ENCODE measurements around the gene FSCN2. TPM values are rescaled to one million over a fixed set of nuclear protein-coding genes. Genes with fewer than 3 reads are reported as not detected.

The FSCN2 gene
- total RNA-seq, 1 donor from 2014 or later: 0.19 TPM

- intact Hi-C loops (cut with DNase I): no loop called here
- DNase-seq (ENCODE audit: missing footprints): peak; percentile 50
- no peak for ATAC-seq
Observed at GRCh38 chr17:81558115-81558468, 29.9 kb downstream of the FSCN2 start.

DNA sequence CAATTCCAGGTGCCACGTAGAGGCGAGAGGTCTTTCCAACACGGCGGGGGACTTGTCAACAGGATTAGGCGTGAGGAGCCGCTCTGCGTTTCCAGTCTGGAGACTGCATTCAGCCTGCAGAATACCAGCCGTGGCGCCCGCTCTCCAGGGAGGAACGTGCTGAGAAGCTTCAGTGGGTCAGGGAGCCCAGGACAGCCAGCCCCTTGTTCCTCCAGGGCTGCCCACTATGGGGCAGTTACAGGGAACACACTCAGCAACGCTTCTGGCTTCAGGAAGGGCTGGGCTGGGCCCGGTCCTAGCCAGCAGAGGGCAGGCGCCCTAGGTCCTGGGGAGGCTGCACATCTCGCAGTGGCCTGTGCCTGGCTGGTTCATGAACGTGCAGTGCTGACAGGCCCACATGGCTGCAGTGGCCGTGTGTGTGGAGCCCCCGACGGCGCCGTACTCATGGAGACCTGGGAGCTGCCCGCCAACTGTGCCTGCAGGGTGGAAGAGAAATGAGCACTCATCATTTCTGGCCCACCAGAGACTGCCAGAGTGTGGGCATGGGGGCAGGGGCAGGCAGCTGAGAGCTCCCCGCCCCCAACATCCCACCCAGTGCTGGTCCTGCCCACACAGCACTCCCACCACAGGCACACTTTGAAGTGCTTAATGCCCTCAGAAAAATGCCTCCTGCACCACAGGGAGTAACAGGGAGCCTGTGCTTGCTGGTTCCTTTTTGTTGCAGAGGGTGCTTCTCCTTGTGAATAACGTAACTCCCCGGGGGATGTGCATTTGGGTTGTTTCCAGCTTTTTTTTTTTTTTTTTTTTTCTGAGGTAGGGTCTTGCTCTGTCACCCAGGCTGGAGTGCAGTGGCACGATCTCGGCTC, 31.0 kb downstream of the FSCN2 start:
- DNase-seq (ENCODE audit: missing footprints): peak; percentile 68
- intact Hi-C loops (cut with DNase I): no loop called here
- peak; percentile 70 for ATAC-seq

DNA sequence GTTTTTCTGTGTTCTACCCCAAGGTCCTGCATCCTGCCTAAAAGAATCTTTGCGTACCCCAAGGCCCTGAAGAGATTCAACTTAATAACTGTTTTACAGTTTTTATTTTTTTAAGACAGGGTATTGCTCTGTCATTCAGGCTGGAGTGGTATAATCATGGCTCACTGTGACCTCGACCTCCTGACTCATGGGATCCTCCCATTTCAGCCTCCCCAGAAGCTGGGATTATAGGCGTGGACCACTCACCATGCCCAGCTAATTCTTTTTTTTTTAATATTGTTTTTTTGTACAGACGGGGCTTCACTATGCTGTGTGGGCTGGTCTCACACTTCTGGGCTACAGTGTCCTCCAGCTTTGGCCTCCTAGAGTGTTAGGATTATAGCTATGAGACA, 33.3 kb downstream of the FSCN2 start:
- DNase-seq (ENCODE audit: missing footprints) (no peak), ATAC-seq (no peak)

GRCh38 chr17:81563861-81564586, 35.8 kb downstream of the FSCN2 start:
- DNase-seq (ENCODE audit: missing footprints) (peak; percentile 21), ATAC-seq (no peak)
- intact Hi-C loops (cut with DNase I): no loop called here

More for the DNA sequence above, 33.3 kb downstream of the FSCN2 start:
- intact Hi-C loops (cut with DNase I): no loop called here

- intact Hi-C loops (cut with DNase I): loop anchor here (5.0 kb wide), 1 partner anchor 38 kb away; no protein-coding TSS in a partner anchor
- DNase-seq (ENCODE audit: missing footprints) (peak; percentile 26), ATAC-seq (no peak)
Observed at GRCh38 chr17:81564778-81565177, 36.6 kb downstream of the FSCN2 start.

GRCh38 chr17:81565231-81565630, 37.1 kb downstream of the FSCN2 start:
- intact Hi-C loops (cut with DNase I): loop anchor here (5.0 kb wide), 1 partner anchor 37 kb away; no protein-coding TSS in a partner anchor
- no peak for ATAC-seq
- DNase-seq (ENCODE audit: missing footprints): peak; percentile 50

DNA sequence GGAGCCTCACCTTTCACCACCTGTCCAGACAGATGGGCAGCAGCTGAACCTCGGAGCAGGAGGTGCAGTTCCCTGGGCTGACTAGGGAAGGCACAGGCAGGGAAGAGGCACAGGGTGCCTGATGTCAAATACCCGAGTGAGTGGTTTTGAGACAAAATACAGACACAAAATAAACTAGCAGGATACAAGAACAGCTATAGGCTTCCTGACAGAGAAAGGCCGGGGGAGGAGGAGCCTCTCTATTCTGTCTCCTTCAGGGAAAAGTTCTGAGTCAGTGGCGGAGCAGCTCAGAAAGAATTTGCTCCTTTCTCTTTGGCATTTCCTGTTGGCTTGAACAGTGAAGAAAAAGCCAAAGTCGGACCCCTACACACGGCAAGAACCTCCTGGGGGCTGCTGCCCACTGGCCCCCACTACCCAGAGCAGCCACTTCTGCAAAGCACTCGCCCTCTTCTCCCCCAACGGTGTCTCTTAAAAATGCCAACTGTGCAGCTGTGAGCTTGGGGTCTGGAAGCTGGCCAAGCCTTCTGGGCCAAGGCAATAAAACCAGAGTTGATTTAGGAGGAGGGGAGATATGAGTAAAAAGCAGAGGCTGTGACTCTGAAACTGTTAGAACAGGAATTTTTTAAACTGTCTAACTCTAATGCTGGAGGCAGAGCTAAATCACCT, 38.4 kb downstream of the FSCN2 start:
- DNase-seq (ENCODE audit: missing footprints) (peak; percentile 80), ATAC-seq (peak; percentile 52)
- intact Hi-C loops (cut with DNase I): loop anchor here (5.0 kb wide), 1 partner anchor 36 kb away; no protein-coding TSS in a partner anchor

DNA sequence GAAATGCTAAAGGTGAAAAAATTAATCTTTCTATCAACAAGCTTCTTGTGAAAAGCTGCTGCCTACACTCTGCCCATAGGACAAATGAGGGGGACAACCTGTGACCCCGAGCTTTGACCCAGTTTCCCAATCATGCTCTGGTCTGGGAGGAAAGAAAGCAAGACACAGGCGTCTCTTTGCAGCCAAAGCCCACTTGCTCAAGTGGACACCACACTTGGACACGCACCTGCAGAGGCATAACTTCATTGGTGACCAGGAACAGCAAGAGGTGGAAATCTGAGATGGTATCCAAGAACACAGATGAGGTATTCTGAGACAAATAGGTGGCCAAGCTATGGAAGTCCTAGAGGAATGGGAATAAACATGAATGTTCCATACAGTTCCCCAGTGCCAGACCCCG, 39.0 kb downstream of the FSCN2 start:
- DNase-seq (ENCODE audit: missing footprints): no peak
- no peak for ATAC-seq
- intact Hi-C loops (cut with DNase I): loop anchor here (5.0 kb wide), 1 partner anchor 35 kb away; no protein-coding TSS in a partner anchor

- intact Hi-C loops (cut with DNase I): loop anchor here (5.0 kb wide), 1 partner anchor 34 kb away; no protein-coding TSS in a partner anchor
- peak; percentile 45 for DNase-seq (ENCODE audit: missing footprints)
- no peak for ATAC-seq
Observed at GRCh38 chr17:81568416-81568815, 40.2 kb downstream of the FSCN2 start.

- no peak for ATAC-seq
- intact Hi-C loops (cut with DNase I): loop anchor here (5.0 kb wide), 1 partner anchor 32 kb away; no protein-coding TSS in a partner anchor
- no peak for DNase-seq (ENCODE audit: missing footprints)
Observed at GRCh38 chr17:81569986-81570514, 41.9 kb downstream of the FSCN2 start.

DNA sequence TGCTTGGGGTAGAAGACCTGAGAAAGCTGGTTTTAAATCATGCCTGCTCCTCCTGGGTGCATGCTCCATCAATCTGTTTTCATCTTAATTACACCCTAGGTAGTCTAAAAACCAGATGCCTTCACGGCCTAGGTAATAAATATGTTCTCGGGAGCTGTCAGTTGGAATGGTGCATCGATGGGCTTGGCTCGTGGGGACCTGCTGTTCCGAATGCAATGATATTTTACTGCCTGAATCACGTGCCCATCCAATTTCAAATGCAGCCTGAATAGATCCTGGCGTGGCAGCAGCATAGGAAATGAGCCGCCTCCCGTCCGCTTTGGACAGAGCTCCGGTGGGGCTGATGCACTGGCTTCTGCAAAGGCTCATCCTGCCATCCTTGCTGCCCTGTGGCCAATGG, 42.8 kb downstream of the FSCN2 start:
- ATAC-seq (no peak), DNase-seq (ENCODE audit: missing footprints) (no peak)
- intact Hi-C loops (cut with DNase I): no loop called here

DNA sequence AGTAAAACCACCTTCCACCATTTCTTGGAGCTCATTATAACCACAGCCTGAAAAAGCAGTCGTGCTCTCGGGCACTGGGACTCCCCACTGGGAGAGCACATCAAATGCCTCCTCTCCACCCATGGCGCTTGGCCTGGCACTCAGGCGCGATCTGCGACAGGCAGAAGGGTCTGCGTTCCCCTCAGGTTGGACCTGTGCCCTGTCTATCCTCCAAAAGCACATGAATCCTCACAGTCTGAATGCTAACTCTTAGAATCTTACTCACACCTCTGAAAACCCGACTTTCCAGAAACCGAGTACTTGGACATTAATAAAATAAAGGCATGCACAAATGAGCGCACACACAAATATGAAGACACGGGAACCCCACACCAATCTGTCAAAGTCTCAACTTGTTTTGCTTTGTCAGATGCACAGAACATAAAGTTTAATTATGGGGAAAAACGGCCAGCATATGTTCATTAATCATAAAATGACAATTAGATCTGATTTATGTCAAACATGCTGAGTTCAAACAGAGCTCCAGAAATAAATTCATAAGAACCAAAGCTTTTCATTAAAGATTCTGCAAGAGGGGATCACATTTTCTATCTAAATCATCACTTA, 44.5 kb downstream of the FSCN2 start:
- no peak for ATAC-seq
- no peak for DNase-seq (ENCODE audit: missing footprints)
- intact Hi-C loops (cut with DNase I): no loop called here

- DNase-seq (ENCODE audit: missing footprints): no peak
- intact Hi-C loops (cut with DNase I): no loop called here
- no peak for ATAC-seq
Observed at GRCh38 chr17:81573794-81574642, 45.8 kb downstream of the FSCN2 start.

- ATAC-seq: no peak
- DNase-seq (ENCODE audit: missing footprints): no peak
- intact Hi-C loops (cut with DNase I): no loop called here
Observed at GRCh38 chr17:81574643-81574956, 46.4 kb downstream of the FSCN2 start.

DNA sequence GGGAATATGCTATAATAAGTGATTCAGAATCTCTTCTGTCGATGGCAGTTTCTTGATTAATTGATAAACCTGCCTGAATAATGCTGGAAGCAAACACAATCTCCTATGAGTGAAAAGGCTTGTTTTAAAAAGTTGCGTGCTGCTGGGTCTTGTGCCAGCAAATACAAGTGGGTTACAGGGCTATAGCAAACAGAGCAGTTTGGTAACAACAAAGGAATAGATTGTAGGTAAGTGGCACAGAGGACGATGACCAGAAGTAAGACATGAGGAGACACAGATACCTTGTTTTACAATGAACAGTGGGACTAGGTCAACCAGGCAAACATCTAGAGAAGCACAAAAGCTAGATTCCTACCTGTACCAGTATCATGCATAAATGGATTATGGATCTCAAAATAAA, 47.7 kb downstream of the FSCN2 start:
- DNase-seq (ENCODE audit: missing footprints): no peak
- no peak for ATAC-seq
- intact Hi-C loops (cut with DNase I): no loop called here

GRCh38 chr17:81576621-81577277, 48.6 kb downstream of the FSCN2 start:
- ATAC-seq: no peak
- DNase-seq (ENCODE audit: missing footprints): no peak

GRCh38 chr17:81577278-81578000, 49.3 kb downstream of the FSCN2 start:
- ATAC-seq: peak; percentile 36
- intact Hi-C loops (cut with DNase I): no loop called here
- no peak for DNase-seq (ENCODE audit: missing footprints)

More at GRCh38 chr17:81576621-81577277, 48.6 kb downstream of the FSCN2 start:
- intact Hi-C loops (cut with DNase I): no loop called here
